ENCODE results near the gene ZFHX3. TPM values are rescaled to one million over a fixed set of nuclear protein-coding genes. Genes with fewer than 3 reads are reported as not detected.

Gene ZFHX3
- total RNA-seq, 1 experiment from 2014 or later = 13.6 TPM

DNA sequence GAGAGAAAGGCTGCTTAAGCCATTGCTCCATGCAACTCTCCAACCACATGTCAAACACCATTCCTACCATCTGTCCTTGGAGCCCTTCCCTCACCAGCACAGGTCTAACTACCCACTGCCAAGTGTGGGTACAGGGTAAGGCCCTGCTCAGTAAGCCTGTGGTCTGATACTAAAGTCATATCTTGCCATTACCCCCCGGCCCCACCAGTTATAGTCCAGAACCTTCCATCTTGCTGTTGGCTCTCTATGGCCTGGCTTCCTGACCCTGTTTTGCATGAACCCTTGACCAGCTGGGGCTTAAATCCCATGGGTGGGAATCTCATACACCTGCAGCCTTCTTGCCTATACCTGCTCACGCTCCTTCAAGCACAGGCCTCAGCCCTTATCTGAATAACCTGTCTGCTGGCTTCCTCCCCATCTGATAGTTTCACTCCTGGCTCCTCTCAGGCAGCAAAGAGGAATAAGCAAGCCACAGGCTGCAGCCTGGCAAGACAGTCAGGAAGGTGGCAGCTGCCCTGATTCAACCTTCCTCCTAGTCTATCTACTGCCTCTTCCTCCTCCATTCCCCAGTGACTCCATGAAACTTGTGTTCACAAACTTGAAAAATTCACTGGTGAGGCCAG, 64.1 kb downstream of the ZFHX3 start:
- peaks cover 16% of the 10 kb centered on the region for H3K4me1 Mint-ChIP-seq (ENCODE audit: low read depth, unreplicated experiment)
- no peaks in the 10 kb centered on the region for H3K9me3 Mint-ChIP-seq (ENCODE audit: low read depth, unreplicated experiment)
- no peaks in the 10 kb centered on the region for H3K36me3 Mint-ChIP-seq (ENCODE audit: insufficient read depth, unreplicated experiment)
- no TSS peak for BruUV-seq (replicated peaks)
- no peak overlapping the region for H3K4me3 Mint-ChIP-seq (ENCODE audit: low read depth, unreplicated experiment)
- no peaks in the 10 kb centered on the region for H3K27me3 Mint-ChIP-seq (ENCODE audit: unreplicated experiment)
- TF ChIP-seq CTCF (IDR thresholded peaks at IDR 0.05; ENCODE audit: unreplicated experiment) = no peak
- H3K27ac Mint-ChIP-seq (ENCODE audit: unreplicated experiment) = no peak overlapping the region
- CTCF ChIA-PET = no interaction called here
- intact Hi-C loops (cut with micrococcal nuclease; ENCODE audit: unreplicated experiment) = no loop called here
- DNase-seq = no peak

GRCh38 chr16:72983241-72983640, 64.7 kb downstream of the ZFHX3 start:
- Mint-ChIP-seq H3K9me3 (ENCODE audit: low read depth, unreplicated experiment) (no peaks in the 10 kb centered on the region), H3K4me1 (ENCODE audit: low read depth, unreplicated experiment) (peaks cover 10% of the 10 kb centered on the region), H3K27me3 (ENCODE audit: unreplicated experiment) (no peaks in the 10 kb centered on the region), H3K4me3 (ENCODE audit: low read depth, unreplicated experiment) (no peak overlapping the region), H3K36me3 (ENCODE audit: insufficient read depth, unreplicated experiment) (no peaks in the 10 kb centered on the region), H3K27ac (ENCODE audit: unreplicated experiment) (no peak overlapping the region)
- BruUV-seq (replicated peaks) = no TSS peak
- CTCF ChIA-PET = no interaction called here
- DNase-seq = no peak
- TF ChIP-seq CTCF (IDR thresholded peaks at IDR 0.05; ENCODE audit: unreplicated experiment) = no peak
- intact Hi-C loops (cut with micrococcal nuclease; ENCODE audit: unreplicated experiment) = no loop called here

DNA sequence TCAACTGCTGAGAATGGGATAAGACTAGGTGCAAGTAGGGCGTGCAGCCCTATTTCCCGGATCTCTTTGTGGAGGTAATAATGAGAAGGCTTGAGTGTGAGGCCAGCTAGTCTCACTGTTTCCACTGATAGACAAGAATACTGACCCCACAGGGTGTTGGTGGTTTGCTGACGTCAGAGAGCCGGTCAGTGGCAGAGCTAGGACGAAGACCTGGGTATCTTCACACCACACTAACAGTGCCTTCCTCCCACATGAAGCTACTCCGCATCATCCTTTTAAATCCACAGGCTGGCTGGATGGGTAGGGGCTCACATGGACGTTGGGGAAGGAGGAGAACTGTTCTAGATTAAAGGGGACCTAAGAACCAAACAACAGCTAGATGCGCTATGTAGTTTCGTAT, 68.0 kb downstream of the ZFHX3 start:
- no peak for TF ChIP-seq CTCF (IDR thresholded peaks at IDR 0.05; ENCODE audit: unreplicated experiment)
- Mint-ChIP-seq H3K4me1 (ENCODE audit: low read depth, unreplicated experiment) (no peaks in the 10 kb centered on the region), H3K36me3 (ENCODE audit: insufficient read depth, unreplicated experiment) (no peaks in the 10 kb centered on the region), H3K4me3 (ENCODE audit: low read depth, unreplicated experiment) (no peak overlapping the region), H3K9me3 (ENCODE audit: low read depth, unreplicated experiment) (no peaks in the 10 kb centered on the region), H3K27ac (ENCODE audit: unreplicated experiment) (no peak overlapping the region), H3K27me3 (ENCODE audit: unreplicated experiment) (no peaks in the 10 kb centered on the region)
- intact Hi-C loops (cut with micrococcal nuclease; ENCODE audit: unreplicated experiment) = no loop called here
- no TSS peak for BruUV-seq (replicated peaks)
- CTCF ChIA-PET = interaction anchor here (0.6 to 0.7 kb wide), 2 partner anchors 8 to 77 kb away, joined by 3 to 6 read pairs; no protein-coding TSS in a partner anchor
- DNase-seq = no peak

GRCh38 chr16:72978212-72978611, 69.7 kb downstream of the ZFHX3 start:
- Mint-ChIP-seq H3K27ac (ENCODE audit: unreplicated experiment) (no peak overlapping the region), H3K36me3 (ENCODE audit: insufficient read depth, unreplicated experiment) (no peaks in the 10 kb centered on the region), H3K9me3 (ENCODE audit: low read depth, unreplicated experiment) (no peaks in the 10 kb centered on the region), H3K4me3 (ENCODE audit: low read depth, unreplicated experiment) (no peak overlapping the region), H3K27me3 (ENCODE audit: unreplicated experiment) (no peaks in the 10 kb centered on the region), H3K4me1 (ENCODE audit: low read depth, unreplicated experiment) (no peaks in the 10 kb centered on the region)
- DNase-seq = no peak
- intact Hi-C loops (cut with micrococcal nuclease; ENCODE audit: unreplicated experiment) = no loop called here
- BruUV-seq (replicated peaks) = no TSS peak
- CTCF ChIA-PET = no interaction called here
- TF ChIP-seq CTCF (IDR thresholded peaks at IDR 0.05; ENCODE audit: unreplicated experiment) = no peak
